AG09309 (cell line): ENCODE results near the gene STOX1.
"Not testable (repeated sequence)": the region's sequence is repeated elsewhere in the genome, so short reads cannot be mapped to it uniquely, and the experiment has no call there.

ENCODE experiments used
- DNase-seq: peaks from one replicate; pipeline ENCODE4 v3.0.0-alpha.2; 2010; ENCODE audit warnings: low read depth
- H3K4me3 ChIP-seq: 2 replicates; pipeline ENCODE4 v1.5.1; 2011; ENCODE audit warnings: mild to moderate bottlenecking, low read depth, low read length, moderate library complexity; ENCODE audit not compliant: control insufficient read depth
- CTCF ChIP-seq: IDR thresholded peaks from 2 replicates; pipeline ENCODE4 v1.5.1; 2011; ENCODE audit warnings: mild to moderate bottlenecking, low read depth, low read length, inconsistent platforms; ENCODE audit not compliant: insufficient read depth, control insufficient read depth; ENCODE audit errors: missing control alignments

The STOX1 gene

GRCh38 chr10:68829952-68830351 lies 2.6 kb downstream of the STOX1 start:
- TF ChIP-seq CTCF: no peak
- no peak for DNase-seq
- H3K4me3 ChIP-seq: no peak overlapping the region

GRCh38 chr10:68831961-68832455 lies 4.7 kb downstream of the STOX1 start:
- no peak for DNase-seq
- H3K4me3 ChIP-seq: no peak overlapping the region
- TF ChIP-seq CTCF: no peak

- DNase-seq: no peak
- H3K4me3 ChIP-seq: no peak overlapping the region
- no peak for TF ChIP-seq CTCF
Measured at GRCh38 chr10:68832601-68833000, 5.3 kb downstream of the STOX1 start.

- no peak for TF ChIP-seq CTCF
- DNase-seq: no peak
- H3K4me3 ChIP-seq: no peak overlapping the region
Measured at GRCh38 chr10:68837626-68838322, 10.4 kb downstream of the STOX1 start.

GRCh38 chr10:68840650-68841049 lies 13.3 kb downstream of the STOX1 start:
- not testable (repeated sequence) for DNase-seq

GRCh38 chr10:68848281-68848680 lies 20.9 kb downstream of the STOX1 start:
- no peak for TF ChIP-seq CTCF
- no peak for DNase-seq
- no peak overlapping the region for H3K4me3 ChIP-seq

More at GRCh38 chr10:68840650-68841049, 13.3 kb downstream of the STOX1 start:
- not testable (repeated sequence) for H3K4me3 ChIP-seq

GRCh38 chr10:68848806-68849205 lies 21.5 kb downstream of the STOX1 start:
- DNase-seq: no peak
- no peak for TF ChIP-seq CTCF
- no peak overlapping the region for H3K4me3 ChIP-seq
